Hippocampal formation (tissue), 2 donors: ENCODE results near the gene SPIN3.
"Not testable (repeated sequence)": the region's sequence is repeated elsewhere in the genome, so short reads cannot be mapped to it uniquely, and the experiment has no call there.

Experiments
- DNase-seq, 2 donors: peaks; one replicate each; lab custom pipeline; 2025; lab: John Stamatoyannopoulos, UW

The SPIN3 gene

GRCh38 chrX:56995271-56995994, at the start of gene SPIN3:
Gene SPIN3, minus strand, starts transcription at chrX:56995541. Its CDS starts 594 bp downstream, at chrX:56994947.
- peak; percentile 42 to 55 for DNase-seq

- DNase-seq, result no peak
These were observed 48.9 kb upstream of the SPIN3 start for GRCh38 chrX:57044245-57044644.

- DNase-seq, result not testable (repeated sequence)
These were observed 41.9 kb upstream of the SPIN3 start for GRCh38 chrX:57037265-57037664.

GRCh38 chrX:56994375-56995270, 718 bp downstream of the SPIN3 start:
- DNase-seq, result no peak

- DNase-seq, result no peak
These were observed 7.6 kb downstream of the SPIN3 start for GRCh38 chrX:56987741-56988140.

GRCh38 chrX:56986138-56986537, 9.2 kb downstream of the SPIN3 start:
- DNase-seq, result no peak

- DNase-seq, result peak; percentile 0 to 13
These were observed 17.2 kb downstream of the SPIN3 start for GRCh38 chrX:56978172-56978571.

- no peak for DNase-seq
These were observed 19.7 kb downstream of the SPIN3 start for GRCh38 chrX:56975611-56976010.

GRCh38 chrX:56974408-56974807, 20.9 kb downstream of the SPIN3 start:
- no peak for DNase-seq

GRCh38 chrX:56969559-56969958, 25.8 kb downstream of the SPIN3 start:
- DNase-seq, result no peak

- DNase-seq, result no peak
These were observed 26.4 kb downstream of the SPIN3 start for GRCh38 chrX:56968980-56969379.

- DNase-seq, result no peak
These were observed 32.0 kb downstream of the SPIN3 start for GRCh38 chrX:56963377-56963776.

- DNase-seq, result no peak
These were observed 47.6 kb downstream of the SPIN3 start for GRCh38 chrX:56947699-56948098.

GRCh38 chrX:56946201-56946600, 49.1 kb downstream of the SPIN3 start:
- not testable (repeated sequence) for DNase-seq

GRCh38 chrX:56945226-56945625, 50.1 kb downstream of the SPIN3 start:
- not testable (repeated sequence) for DNase-seq

- no peak for DNase-seq
These were observed 52.1 kb downstream of the SPIN3 start for GRCh38 chrX:56943264-56943663.
